Heart left ventricle (tissue), 13 donors: ENCODE data around the gene BUB1B.
"Not testable (repeated sequence)": the region's sequence is repeated elsewhere in the genome, so short reads cannot be mapped to it uniquely, and the experiment has no call there.

Experiments used
- CTCF ChIP-seq, 12 donors: fragments of 200-600 bp; sonication (generic) in 4 of 12; IDR thresholded peaks; one replicate each; pipeline versions ENCODE4 v1.5.0 to v1.8.0; 2018 to 2022; ENCODE audit warnings: antibody characterized with exemption in 12 of 12, mild to moderate bottlenecking in 5 of 12
- POLR2A ChIP-seq, 2 donors: fragments of 450-650 bp; IDR thresholded peaks; one replicate each; pipeline ENCODE4 v1.6.1; 2017; ENCODE audit warnings: antibody characterized with exemption in 2 of 2, mild to moderate bottlenecking in 2 of 2, moderate library complexity in 2 of 2
- donor health status: ischemic (EF 13 %, LVEDD 7.1; RV severe dilation, severe dysfunction).
- donor health status: DM: no; HTN: yes; CAD: no.
- donor health status: DM: no; HTN: no; CAD: no.
- donor health status: ischemic (EF 25% LVEDD 6.9; RV normal size, moderate dysfunction).
- donor health status: ischemic (EF 25% LVEDD 5.7; RV mildly dilated, moderate dysfunction).
- donor health status: ischemic (EF 35%, LVEDD 5.7; RV mildly dilated, moderate dysfunction).
- donor health status: nonischemic (EF 11% LVEDD 7.7; RV severe dilation, severe dysfunction).
- donor health status: DM: yes; HTN: yes; CAD: no.
- donor health status: PGD.
- donor health status: ischemic (EF 29% LVEDD 5.4; RV normal size, mild dysfunction).
- donor health status: nonischemic (EF 23%, LVEDD 6.1; RV moderate dilation, normal function).

- not testable (repeated sequence) for TF ChIP-seq CTCF, POLR2A (IDR thresholded peaks at IDR 0.05)
Observed at GRCh38 chr15:40124333-40124732, 36.5 kb upstream of the BUB1B start.
